PFSK-1 (cell line): ENCODE results near the gene CSGALNACT2.

Source experiments
- FOXP2 ChIP-seq: optimal IDR thresholded peaks from 2 replicates; pipeline ENCODE3; 2011; ENCODE audit warnings: borderline replicate concordance, control low read depth, inconsistent platforms; ENCODE audit not compliant: insufficient read depth; ENCODE audit errors: extremely low read length, extremely low read depth
- POLR2AphosphoS5 ChIP-seq: IDR thresholded peaks from 2 replicates; pipeline ENCODE4 v1.6.1; 2012; ENCODE audit warnings: low read depth, mild to moderate bottlenecking, control low read depth, low read length, moderate library complexity
- REST ChIP-seq, 2 experiments: IDR thresholded peaks; 2 replicates each; pipeline versions ENCODE4 v1.6.1 to v1.8.0; 2011 to 2012; ENCODE audit warnings: low read depth in 2 of 2, low read length in 2 of 2, control low read depth in 1 of 2, inconsistent platforms in 1 of 2, mild to moderate bottlenecking in 1 of 2, moderate library complexity in 1 of 2; ENCODE audit not compliant: insufficient read depth in 1 of 2
- SIN3A ChIP-seq: IDR thresholded peaks from 2 replicates; pipeline ENCODE4 v1.6.1; 2012; ENCODE audit warnings: mild to moderate bottlenecking, low read length, moderate library complexity, borderline replicate concordance; ENCODE audit not compliant: insufficient read depth
- TAF1 ChIP-seq: IDR thresholded peaks from 2 replicates; pipeline ENCODE4 v1.6.1; 2012; ENCODE audit warnings: low read length, control low read depth, borderline replicate concordance; ENCODE audit not compliant: insufficient read depth

Gene CSGALNACT2

DNA sequence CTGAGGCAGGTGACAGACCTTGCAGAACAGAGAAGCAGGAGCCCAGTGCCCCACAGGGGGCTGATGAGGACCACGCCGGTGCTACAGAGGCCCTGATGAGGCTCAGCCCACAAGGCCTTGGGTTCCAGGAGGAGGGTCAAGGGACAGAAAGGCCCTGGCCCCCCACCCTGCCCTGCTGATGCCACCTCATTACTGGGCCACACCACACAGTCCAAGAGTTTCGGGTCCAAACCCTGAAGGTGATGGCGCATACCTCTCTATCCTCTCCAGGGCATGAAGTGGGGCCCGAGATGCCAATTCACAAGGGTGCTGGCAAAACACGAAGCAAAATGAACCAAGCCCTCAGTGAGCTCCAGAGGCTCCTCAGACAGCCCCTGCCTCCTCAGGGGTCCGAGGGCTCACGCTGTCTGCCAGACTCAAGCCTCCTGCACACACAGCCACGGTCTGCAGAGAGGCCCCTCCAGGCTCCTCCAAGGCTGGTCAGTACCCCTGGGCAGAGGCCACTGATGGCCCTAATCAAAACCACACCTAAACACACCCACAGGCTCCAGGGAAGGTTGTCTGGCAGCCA, 96.3 kb downstream of the CSGALNACT2 start:
- TF ChIP-seq REST (IDR thresholded peaks at IDR 0.05; ENCODE audit: insufficient read depth in 1 of 2, low read depth in 2 of 2, low read length in 2 of 2): no peak
- TF ChIP-seq TAF1: no peak
- TF ChIP-seq FOXP2: no peak
- TF ChIP-seq SIN3A: no peak
- no peak for TF ChIP-seq POLR2AphosphoS5
